ENCODE data around the gene CCDC201.

CCDC201 gene

DNA sequence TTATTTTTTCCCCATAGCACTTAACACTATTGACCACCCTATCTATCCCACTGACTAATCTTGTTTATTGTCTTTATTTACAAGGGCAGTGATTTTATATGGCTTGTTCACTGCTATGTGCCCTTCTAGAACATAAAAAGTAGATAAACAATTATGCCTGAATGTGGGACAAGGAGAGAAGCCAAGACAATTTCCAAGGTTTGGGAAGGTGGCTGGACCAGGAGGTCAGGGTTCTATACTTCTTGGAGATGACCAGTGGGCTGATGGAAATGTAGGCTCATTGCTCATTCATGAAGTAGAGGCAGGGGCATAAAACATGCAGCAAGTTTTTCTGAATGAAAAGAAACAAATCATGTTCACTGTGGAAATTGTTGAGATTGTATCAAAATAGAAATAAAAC lies 36.7 kb upstream of the CCDC201 start:
- no peak for DNase-seq (ENCODE audit: low read depth in 1 of 2, low spot score in 1 of 2)
- Histone ChIP-seq H3K27me3 (ENCODE audit: insufficient read depth, poor library complexity, severe bottlenecking) (peaks cover 2% of the 10 kb centered on the region), H3K27ac (replicated peaks) (no peak overlapping the region), H3K4me3 (replicated peaks; ENCODE audit: insufficient read depth, low read length) (no peak overlapping the region)
- TF ChIP-seq POLR2AphosphoS5 (IDR thresholded peaks at IDR 0.05; ENCODE audit: low read depth) = no peak
- TF ChIP-seq GABPA (IDR thresholded peaks at IDR 0.05; ENCODE audit: low read depth) = no peak
- TF ChIP-seq, protein P1, sequence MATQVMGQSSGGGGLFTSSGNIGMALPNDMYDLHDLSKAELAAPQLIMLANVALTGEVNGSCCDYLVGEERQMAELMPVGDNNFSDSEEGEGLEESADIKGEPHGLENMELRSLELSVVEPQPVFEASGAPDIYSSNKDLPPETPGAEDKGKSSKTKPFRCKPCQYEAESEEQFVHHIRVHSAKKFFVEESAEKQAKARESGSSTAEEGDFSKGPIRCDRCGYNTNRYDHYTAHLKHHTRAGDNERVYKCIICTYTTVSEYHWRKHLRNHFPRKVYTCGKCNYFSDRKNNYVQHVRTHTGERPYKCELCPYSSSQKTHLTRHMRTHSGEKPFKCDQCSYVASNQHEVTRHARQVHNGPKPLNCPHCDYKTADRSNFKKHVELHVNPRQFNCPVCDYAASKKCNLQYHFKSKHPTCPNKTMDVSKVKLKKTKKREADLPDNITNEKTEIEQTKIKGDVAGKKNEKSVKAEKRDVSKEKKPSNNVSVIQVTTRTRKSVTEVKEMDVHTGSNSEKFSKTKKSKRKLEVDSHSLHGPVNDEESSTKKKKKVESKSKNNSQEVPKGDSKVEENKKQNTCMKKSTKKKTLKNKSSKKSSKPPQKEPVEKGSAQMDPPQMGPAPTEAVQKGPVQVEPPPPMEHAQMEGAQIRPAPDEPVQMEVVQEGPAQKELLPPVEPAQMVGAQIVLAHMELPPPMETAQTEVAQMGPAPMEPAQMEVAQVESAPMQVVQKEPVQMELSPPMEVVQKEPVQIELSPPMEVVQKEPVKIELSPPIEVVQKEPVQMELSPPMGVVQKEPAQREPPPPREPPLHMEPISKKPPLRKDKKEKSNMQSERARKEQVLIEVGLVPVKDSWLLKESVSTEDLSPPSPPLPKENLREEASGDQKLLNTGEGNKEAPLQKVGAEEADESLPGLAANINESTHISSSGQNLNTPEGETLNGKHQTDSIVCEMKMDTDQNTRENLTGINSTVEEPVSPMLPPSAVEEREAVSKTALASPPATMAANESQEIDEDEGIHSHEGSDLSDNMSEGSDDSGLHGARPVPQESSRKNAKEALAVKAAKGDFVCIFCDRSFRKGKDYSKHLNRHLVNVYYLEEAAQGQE (IDR thresholded peaks at IDR 0.05; ENCODE audit: insufficient replicate concordance, low read depth) = no peak
- TF ChIP-seq SPI1 (IDR thresholded peaks at IDR 0.05; ENCODE audit: borderline replicate concordance, low read depth) = no peak

DNA sequence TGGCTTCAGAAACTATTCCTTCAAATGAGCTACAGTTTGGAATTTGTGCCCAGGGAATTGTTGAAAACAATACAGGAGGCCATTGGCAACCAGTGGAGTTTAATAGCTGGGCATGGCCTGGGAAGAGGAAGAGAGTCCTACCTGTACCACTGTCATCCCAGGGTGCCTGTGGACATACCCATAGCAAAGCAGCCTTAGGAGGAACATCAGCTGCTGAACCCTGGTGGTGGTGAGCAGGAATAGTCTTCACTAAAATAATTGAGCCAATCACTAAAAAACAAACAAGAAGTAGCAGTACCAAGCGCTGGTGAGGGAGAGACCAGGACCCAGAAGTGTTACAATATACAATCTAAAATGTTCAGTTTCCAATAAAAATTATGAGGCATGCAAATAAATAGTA lies 29.9 kb upstream of the CCDC201 start:
- Histone ChIP-seq H3K27ac (replicated peaks) (no peak overlapping the region), H3K27me3 (ENCODE audit: insufficient read depth, poor library complexity, severe bottlenecking) (no peaks in the 10 kb centered on the region), H3K4me3 (replicated peaks; ENCODE audit: insufficient read depth, low read length) (no peak overlapping the region)
- no peak for DNase-seq (ENCODE audit: low read depth in 1 of 2, low spot score in 1 of 2)
- no peak for TF ChIP-seq SPI1 (IDR thresholded peaks at IDR 0.05; ENCODE audit: borderline replicate concordance, low read depth)
- TF ChIP-seq, protein P2, sequence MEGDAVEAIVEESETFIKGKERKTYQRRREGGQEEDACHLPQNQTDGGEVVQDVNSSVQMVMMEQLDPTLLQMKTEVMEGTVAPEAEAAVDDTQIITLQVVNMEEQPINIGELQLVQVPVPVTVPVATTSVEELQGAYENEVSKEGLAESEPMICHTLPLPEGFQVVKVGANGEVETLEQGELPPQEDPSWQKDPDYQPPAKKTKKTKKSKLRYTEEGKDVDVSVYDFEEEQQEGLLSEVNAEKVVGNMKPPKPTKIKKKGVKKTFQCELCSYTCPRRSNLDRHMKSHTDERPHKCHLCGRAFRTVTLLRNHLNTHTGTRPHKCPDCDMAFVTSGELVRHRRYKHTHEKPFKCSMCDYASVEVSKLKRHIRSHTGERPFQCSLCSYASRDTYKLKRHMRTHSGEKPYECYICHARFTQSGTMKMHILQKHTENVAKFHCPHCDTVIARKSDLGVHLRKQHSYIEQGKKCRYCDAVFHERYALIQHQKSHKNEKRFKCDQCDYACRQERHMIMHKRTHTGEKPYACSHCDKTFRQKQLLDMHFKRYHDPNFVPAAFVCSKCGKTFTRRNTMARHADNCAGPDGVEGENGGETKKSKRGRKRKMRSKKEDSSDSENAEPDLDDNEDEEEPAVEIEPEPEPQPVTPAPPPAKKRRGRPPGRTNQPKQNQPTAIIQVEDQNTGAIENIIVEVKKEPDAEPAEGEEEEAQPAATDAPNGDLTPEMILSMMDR (IDR thresholded peaks at IDR 0.05; ENCODE audit: insufficient read depth, low read length) = no peak
- TF ChIP-seq, protein P1 (IDR thresholded peaks at IDR 0.05; ENCODE audit: insufficient replicate concordance, low read depth) = no peak

DNA sequence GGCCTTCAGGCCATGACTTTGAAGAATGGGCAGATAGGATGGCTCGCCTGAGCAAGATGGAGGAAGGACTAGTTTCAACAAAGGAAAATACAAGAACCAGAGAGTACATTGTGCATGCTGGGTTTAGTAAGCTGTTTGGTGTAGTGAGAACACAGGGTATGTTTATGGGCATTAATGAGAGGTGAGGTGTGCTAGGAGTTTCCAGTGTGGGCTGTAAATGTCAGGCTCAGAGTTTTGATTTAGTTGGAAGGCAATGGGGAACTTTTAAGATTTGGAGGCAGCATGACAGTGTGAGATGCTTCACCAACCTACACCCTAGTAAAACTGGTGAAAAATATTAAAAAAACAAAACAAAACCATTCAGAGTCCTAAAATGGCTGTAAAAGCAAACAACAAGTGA lies 28.7 kb upstream of the CCDC201 start:
- DNase-seq (ENCODE audit: low read depth in 1 of 2, low spot score in 1 of 2) = no peak
- peaks cover under 1% of the 10 kb centered on the region for H3K27me3 ChIP-seq (ENCODE audit: insufficient read depth, poor library complexity, severe bottlenecking)
- TF ChIP-seq, protein P2 (IDR thresholded peaks at IDR 0.05; ENCODE audit: insufficient read depth, low read length) = no peak
- TF ChIP-seq GABPA (IDR thresholded peaks at IDR 0.05; ENCODE audit: low read depth) = no peak
- no peak for TF ChIP-seq SPI1 (IDR thresholded peaks at IDR 0.05; ENCODE audit: borderline replicate concordance, low read depth)
- TF ChIP-seq, protein P1 (IDR thresholded peaks at IDR 0.05; ENCODE audit: insufficient replicate concordance, low read depth) = no peak
- no peak for TF ChIP-seq POLR2AphosphoS5 (IDR thresholded peaks at IDR 0.05; ENCODE audit: low read depth)
- H3K4me3 ChIP-seq (replicated peaks; ENCODE audit: insufficient read depth, low read length) = no peak overlapping the region
- H3K27ac ChIP-seq (replicated peaks) = no peak overlapping the region

DNA sequence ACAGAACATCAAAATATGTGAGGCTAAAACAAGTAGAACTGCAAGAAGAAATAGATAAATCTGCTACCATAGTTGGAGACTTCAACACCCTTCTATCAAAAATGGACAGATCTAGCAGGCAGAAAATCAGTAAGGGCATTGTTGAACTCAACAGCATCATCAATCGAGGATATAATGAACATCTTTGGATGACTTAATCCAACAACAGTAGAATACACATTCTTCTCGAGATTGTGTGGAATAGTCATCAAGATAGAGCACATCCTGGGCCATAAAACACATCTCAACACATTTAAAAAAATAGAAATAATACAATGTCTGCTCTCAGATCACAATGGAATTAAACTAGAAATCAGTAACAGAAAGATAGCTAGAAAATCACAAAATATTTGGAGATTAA lies 25.3 kb upstream of the CCDC201 start:
- Histone ChIP-seq H3K27me3 (ENCODE audit: insufficient read depth, poor library complexity, severe bottlenecking) (peaks cover 2% of the 10 kb centered on the region), H3K27ac (replicated peaks) (no peak overlapping the region), H3K4me3 (replicated peaks; ENCODE audit: insufficient read depth, low read length) (no peak overlapping the region)
- TF ChIP-seq, protein P2 (IDR thresholded peaks at IDR 0.05; ENCODE audit: insufficient read depth, low read length) = no peak
- TF ChIP-seq GABPA (IDR thresholded peaks at IDR 0.05; ENCODE audit: low read depth) (no peak), POLR2AphosphoS5 (IDR thresholded peaks at IDR 0.05; ENCODE audit: low read depth) (no peak), SPI1 (IDR thresholded peaks at IDR 0.05; ENCODE audit: borderline replicate concordance, low read depth) (no peak)
- TF ChIP-seq, protein P1 (IDR thresholded peaks at IDR 0.05; ENCODE audit: insufficient replicate concordance, low read depth) = no peak
- no peak for DNase-seq (ENCODE audit: low read depth in 1 of 2, low spot score in 1 of 2)
